ENCODE results near the gene NUBP2.

NUBP2 gene

DNA sequence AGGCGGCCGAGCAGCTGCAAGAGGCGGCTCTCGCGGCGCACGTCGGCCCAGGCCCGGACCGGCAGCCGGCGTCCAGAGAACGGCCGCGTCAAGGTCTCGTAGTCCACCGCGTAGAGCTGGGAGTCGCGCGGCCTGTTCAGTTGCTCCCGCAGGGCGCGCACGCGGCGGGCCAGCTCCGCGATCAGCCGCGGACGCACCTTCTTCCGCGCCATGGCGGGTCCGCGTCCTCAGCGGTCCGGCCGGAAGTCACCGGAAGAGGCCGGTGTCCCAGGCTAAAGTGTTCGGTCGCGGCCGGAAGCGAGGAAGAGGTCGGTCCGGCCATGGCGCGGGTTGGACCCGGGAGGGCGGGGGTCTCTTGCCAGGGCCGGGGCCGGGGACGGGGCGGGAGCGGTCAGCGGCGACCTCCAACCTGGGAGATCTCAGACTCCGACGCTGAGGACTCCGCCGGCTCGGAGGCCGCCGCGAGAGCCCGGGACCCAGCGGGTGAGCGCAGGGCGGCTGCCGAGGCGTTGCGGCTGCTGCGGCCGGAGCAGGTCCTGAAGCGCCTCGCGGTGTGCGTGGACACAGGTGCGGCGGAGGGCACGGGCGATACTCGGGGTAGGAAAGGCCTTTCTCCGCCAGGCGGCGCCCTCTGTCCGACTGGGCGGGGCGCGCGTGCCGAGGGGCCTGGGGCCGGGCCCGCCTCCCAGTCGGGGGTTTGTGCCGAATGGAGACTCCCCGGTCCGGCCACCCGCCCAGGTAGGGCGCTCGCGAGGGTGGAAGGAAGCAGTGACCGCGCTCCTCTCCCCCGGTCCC is 9.7 kb upstream of the NUBP2 start, which contains the start of gene MRPS34 (continued):
- no peak for TF ChIP-seq HOXD13 (CRISPR knock-in tag; IDR thresholded peaks at IDR 0.05; ENCODE audit: borderline replicate concordance)
- TF ChIP-seq, protein P1, sequence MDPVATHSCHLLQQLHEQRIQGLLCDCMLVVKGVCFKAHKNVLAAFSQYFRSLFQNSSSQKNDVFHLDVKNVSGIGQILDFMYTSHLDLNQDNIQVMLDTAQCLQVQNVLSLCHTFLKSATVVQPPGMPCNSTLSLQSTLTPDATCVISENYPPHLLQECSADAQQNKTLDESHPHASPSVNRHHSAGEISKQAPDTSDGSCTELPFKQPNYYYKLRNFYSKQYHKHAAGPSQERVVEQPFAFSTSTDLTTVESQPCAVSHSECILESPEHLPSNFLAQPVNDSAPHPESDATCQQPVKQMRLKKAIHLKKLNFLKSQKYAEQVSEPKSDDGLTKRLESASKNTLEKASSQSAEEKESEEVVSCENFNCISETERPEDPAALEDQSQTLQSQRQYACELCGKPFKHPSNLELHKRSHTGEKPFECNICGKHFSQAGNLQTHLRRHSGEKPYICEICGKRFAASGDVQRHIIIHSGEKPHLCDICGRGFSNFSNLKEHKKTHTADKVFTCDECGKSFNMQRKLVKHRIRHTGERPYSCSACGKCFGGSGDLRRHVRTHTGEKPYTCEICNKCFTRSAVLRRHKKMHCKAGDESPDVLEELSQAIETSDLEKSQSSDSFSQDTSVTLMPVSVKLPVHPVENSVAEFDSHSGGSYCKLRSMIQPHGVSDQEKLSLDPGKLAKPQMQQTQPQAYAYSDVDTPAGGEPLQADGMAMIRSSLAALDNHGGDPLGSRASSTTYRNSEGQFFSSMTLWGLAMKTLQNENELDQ (tag by site-specific recombination; IDR thresholded peaks at IDR 0.05; ENCODE audit: low read depth): no peak
- TF ChIP-seq WT1 (tag by site-specific recombination; IDR thresholded peaks at IDR 0.05): no peak
- TF ChIP-seq HOXC10 (CRISPR knock-in tag; IDR thresholded peaks at IDR 0.05): peak; percentile 44; the same call in 1 of the 2 replicates
- TF ChIP-seq KLF8 (tag by site-specific recombination; IDR thresholded peaks at IDR 0.05): peak; percentile 71
- TF ChIP-seq, protein P2, sequence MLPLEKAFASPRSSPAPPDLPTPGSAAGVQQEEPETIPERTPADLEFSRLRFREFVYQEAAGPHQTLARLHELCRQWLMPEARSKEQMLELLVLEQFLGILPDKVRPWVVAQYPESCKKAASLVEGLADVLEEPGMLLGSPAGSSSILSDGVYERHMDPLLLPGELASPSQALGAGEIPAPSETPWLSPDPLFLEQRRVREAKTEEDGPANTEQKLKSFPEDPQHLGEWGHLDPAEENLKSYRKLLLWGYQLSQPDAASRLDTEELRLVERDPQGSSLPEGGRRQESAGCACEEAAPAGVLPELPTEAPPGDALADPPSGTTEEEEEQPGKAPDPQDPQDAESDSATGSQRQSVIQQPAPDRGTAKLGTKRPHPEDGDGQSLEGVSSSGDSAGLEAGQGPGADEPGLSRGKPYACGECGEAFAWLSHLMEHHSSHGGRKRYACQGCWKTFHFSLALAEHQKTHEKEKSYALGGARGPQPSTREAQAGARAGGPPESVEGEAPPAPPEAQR (tag by site-specific recombination; IDR thresholded peaks at IDR 0.05): 0 out of 2 replicates have a peak, but pooled peaks have one; percentile 14
- no peak for TF ChIP-seq ZNF768 (tag by site-specific recombination; IDR thresholded peaks at IDR 0.05)
- TF ChIP-seq ZNF830 (tag by site-specific recombination; IDR thresholded peaks at IDR 0.05; ENCODE audit: low read depth): no peak
- peak; percentile 85 for TF ChIP-seq ZNF76 (tag by site-specific recombination; IDR thresholded peaks at IDR 0.05; ENCODE audit: borderline replicate concordance, low read depth)
- TF ChIP-seq, protein P3, sequence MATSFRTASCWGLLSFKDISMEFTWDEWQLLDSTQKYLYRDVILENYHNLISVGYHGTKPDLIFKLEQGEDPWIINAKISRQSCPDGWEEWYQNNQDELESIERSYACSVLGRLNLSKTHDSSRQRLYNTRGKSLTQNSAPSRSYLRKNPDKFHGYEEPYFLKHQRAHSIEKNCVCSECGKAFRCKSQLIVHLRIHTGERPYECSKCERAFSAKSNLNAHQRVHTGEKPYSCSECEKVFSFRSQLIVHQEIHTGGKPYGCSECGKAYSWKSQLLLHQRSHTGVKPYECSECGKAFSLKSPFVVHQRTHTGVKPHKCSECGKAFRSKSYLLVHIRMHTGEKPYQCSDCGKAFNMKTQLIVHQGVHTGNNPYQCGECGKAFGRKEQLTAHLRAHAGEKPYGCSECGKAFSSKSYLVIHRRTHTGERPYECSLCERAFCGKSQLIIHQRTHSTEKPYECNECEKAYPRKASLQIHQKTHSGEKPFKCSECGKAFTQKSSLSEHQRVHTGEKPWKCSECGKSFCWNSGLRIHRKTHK (tag by site-specific recombination; IDR thresholded peaks at IDR 0.05): no peak
- no peak for TF ChIP-seq ZNF16 (tag by site-specific recombination; IDR thresholded peaks at IDR 0.05; ENCODE audit: low read depth)
- TF ChIP-seq, protein P4, sequence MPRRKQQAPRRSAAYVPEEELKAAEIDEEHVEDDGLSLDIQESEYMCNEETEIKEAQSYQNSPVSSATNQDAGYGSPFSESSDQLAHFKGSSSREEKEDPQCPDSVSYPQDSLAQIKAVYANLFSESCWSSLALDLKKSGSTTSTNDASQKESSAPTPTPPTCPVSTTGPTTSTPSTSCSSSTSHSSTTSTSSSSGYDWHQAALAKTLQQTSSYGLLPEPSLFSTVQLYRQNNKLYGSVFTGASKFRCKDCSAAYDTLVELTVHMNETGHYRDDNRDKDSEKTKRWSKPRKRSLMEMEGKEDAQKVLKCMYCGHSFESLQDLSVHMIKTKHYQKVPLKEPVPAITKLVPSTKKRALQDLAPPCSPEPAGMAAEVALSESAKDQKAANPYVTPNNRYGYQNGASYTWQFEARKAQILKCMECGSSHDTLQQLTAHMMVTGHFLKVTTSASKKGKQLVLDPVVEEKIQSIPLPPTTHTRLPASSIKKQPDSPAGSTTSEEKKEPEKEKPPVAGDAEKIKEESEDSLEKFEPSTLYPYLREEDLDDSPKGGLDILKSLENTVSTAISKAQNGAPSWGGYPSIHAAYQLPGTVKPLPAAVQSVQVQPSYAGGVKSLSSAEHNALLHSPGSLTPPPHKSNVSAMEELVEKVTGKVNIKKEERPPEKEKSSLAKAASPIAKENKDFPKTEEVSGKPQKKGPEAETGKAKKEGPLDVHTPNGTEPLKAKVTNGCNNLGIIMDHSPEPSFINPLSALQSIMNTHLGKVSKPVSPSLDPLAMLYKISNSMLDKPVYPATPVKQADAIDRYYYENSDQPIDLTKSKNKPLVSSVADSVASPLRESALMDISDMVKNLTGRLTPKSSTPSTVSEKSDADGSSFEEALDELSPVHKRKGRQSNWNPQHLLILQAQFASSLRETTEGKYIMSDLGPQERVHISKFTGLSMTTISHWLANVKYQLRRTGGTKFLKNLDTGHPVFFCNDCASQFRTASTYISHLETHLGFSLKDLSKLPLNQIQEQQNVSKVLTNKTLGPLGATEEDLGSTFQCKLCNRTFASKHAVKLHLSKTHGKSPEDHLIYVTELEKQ (tag by site-specific recombination; IDR thresholded peaks at IDR 0.05; ENCODE audit: borderline replicate concordance): peak; percentile 32; the same call in 1 of the 2 replicates
- peak; percentile 75; the same call in 1 of the 2 replicates for TF ChIP-seq ZNF391 (tag by site-specific recombination; IDR thresholded peaks at IDR 0.05; ENCODE audit: borderline replicate concordance, low read depth)
- no peak for TF ChIP-seq ZNF610 (tag by site-specific recombination; IDR thresholded peaks at IDR 0.05; ENCODE audit: borderline replicate concordance)
- no peak for TF ChIP-seq ZNF214 (tag by site-specific recombination; IDR thresholded peaks at IDR 0.05; ENCODE audit: borderline replicate concordance)
- TF ChIP-seq HOXA7 (CRISPR knock-in tag; IDR thresholded peaks at IDR 0.05; ENCODE audit: borderline replicate concordance): no peak
- TF ChIP-seq ZBTB48 (tag by site-specific recombination; IDR thresholded peaks at IDR 0.05): peak; percentile 39; the same call in 1 of the 2 replicates
- no peak for TF ChIP-seq ZNF560 (tag by site-specific recombination; IDR thresholded peaks at IDR 0.05; ENCODE audit: borderline replicate concordance)
- no peak for TF ChIP-seq ZNF791 (tag by site-specific recombination; IDR thresholded peaks at IDR 0.05)
- TF ChIP-seq, protein P5, sequence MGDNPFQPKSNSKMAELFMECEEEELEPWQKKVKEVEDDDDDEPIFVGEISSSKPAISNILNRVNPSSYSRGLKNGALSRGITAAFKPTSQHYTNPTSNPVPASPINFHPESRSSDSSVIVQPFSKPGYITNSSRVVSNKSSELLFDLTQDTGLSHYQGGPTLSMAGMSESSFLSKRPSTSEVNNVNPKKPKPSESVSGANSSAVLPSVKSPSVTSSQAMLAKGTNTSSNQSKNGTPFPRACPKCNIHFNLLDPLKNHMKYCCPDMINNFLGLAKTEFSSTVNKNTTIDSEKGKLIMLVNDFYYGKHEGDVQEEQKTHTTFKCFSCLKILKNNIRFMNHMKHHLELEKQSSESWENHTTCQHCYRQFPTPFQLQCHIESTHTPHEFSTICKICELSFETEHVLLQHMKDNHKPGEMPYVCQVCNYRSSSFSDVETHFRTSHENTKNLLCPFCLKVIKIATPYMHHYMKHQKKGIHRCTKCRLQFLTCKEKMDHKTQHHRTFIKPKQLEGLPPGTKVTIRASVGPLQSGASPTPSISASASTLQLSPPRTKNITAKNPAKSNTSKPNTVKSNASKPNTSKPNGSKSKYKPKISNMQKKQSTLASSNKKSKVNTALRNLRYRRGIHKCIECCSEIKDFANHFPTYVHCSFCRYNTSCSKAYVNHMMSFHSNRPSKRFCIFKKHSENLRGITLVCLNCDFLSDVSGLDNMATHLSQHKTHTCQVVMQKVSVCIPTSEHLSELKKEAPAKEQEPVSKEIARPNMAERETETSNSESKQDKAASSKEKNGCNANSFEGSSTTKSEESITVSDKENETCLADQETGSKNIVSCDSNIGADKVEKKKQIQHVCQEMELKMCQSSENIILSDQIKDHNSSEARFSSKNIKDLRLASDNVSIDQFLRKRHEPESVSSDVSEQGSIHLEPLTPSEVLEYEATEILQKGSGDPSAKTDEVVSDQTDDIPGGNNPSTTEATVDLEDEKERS (tag by site-specific recombination; IDR thresholded peaks at IDR 0.05): no peak
- TF ChIP-seq, protein P6, sequence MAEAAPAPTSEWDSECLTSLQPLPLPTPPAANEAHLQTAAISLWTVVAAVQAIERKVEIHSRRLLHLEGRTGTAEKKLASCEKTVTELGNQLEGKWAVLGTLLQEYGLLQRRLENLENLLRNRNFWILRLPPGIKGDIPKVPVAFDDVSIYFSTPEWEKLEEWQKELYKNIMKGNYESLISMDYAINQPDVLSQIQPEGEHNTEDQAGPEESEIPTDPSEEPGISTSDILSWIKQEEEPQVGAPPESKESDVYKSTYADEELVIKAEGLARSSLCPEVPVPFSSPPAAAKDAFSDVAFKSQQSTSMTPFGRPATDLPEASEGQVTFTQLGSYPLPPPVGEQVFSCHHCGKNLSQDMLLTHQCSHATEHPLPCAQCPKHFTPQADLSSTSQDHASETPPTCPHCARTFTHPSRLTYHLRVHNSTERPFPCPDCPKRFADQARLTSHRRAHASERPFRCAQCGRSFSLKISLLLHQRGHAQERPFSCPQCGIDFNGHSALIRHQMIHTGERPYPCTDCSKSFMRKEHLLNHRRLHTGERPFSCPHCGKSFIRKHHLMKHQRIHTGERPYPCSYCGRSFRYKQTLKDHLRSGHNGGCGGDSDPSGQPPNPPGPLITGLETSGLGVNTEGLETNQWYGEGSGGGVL (tag by site-specific recombination; IDR thresholded peaks at IDR 0.05): no peak; the same call in none of the 2 replicates
- TF ChIP-seq ZNF221 (tag by site-specific recombination; IDR thresholded peaks at IDR 0.05; ENCODE audit: borderline replicate concordance): no peak
- peak; percentile 83 for TF ChIP-seq ZNF660 (tag by site-specific recombination; IDR thresholded peaks at IDR 0.05)
- TF ChIP-seq ZNF747 (tag by site-specific recombination; IDR thresholded peaks at IDR 0.05): no peak

All from HEK293 (cell line).